Uterus (tissue), 4 donors: ENCODE results near the gene VIT. TPM values are rescaled to one million over a fixed set of nuclear protein-coding genes. Genes with fewer than 3 reads are reported as not detected.

Experiments
- DNase-seq, 2 donors: peaks; one replicate each; pipeline ENCODE4 v3.0.0-alpha.2; 2019 to 2020
- H3K27ac ChIP-seq, 2 donors: fragments of 200-600 bp; sonication (generic); 1 replicate in 1 of 2; 2 replicates in 1 of 2; pipeline ENCODE4 v1.5.1; 2016 to 2018
- H3K27me3 ChIP-seq, 2 donors: fragments of 200-600 bp; sonication (generic); one replicate each; pipeline ENCODE4 v1.5.1; 2018 to 2019; ENCODE audit warnings: control low read depth in 1 of 2
- H3K36me3 ChIP-seq, 2 donors: fragments of 200-600 bp; sonication (generic); one replicate each; pipeline ENCODE4 v1.5.1; 2019; ENCODE audit warnings: control low read depth in 1 of 2
- H3K4me1 ChIP-seq, 2 donors: fragments of 200-600 bp; sonication (generic); one replicate each; pipeline ENCODE4 v1.5.1; 2018 to 2019; ENCODE audit warnings: control low read depth in 1 of 2
- H3K4me3 ChIP-seq, 2 donors: fragments of 200-600 bp; sonication (generic); 1 replicate in 1 of 2; 2 replicates in 1 of 2; pipeline ENCODE4 v1.5.1; 2018 to 2019; ENCODE audit warnings: mild to moderate bottlenecking in 1 of 2
- H3K9me3 ChIP-seq, 2 donors: fragments of 200-600 bp; sonication (generic); one replicate each; pipeline ENCODE4 v1.5.1; 2019; ENCODE audit warnings: control low read depth in 1 of 2
- POLR2A ChIP-seq, 2 donors: fragments of 450-650 bp; IDR thresholded peaks; one replicate each; pipeline ENCODE4 v1.6.1; 2016; ENCODE audit warnings: antibody characterized with exemption in 2 of 2, mild to moderate bottlenecking in 1 of 2, moderate library complexity in 1 of 2
- intact Hi-C: fragments of 100-400 bp; cut with DNase I; formaldehyde crosslinking; loops from one replicate; pipeline ENCODE4 v1.15.1; 2023; ENCODE audit warnings: low total_unique reads
- total RNA-seq, 4 donors: library from RNA; depleted of rRNA in 3 of 4; stranded (reverse); fragments of >200 nt in 3 of 4; gene quantifications; one replicate each; pipeline versions ENCODE4 v1.1.0 to v1.2.4, GENCODE V29; 2014 to 2023
- TF ChIP-seq, protein P1 (sequence below), 4 experiments: fragments of 200-600 bp in 2 of 4; fragments of 450-650 bp in 2 of 4; sonication (generic) in 2 of 4; IDR thresholded peaks; one replicate each; pipeline ENCODE4 v1.5.1; 2016 to 2019; ENCODE audit warnings: antibody characterized with exemption in 4 of 4, mild to moderate bottlenecking in 2 of 4, moderate library complexity in 1 of 4
- donor health status: DM: yes; HTN: yes; CAD: no.

VIT gene
- total RNA-seq, 4 donors from 2014 or later = 0.26 to 6.2 (median 2.8) TPM

DNA sequence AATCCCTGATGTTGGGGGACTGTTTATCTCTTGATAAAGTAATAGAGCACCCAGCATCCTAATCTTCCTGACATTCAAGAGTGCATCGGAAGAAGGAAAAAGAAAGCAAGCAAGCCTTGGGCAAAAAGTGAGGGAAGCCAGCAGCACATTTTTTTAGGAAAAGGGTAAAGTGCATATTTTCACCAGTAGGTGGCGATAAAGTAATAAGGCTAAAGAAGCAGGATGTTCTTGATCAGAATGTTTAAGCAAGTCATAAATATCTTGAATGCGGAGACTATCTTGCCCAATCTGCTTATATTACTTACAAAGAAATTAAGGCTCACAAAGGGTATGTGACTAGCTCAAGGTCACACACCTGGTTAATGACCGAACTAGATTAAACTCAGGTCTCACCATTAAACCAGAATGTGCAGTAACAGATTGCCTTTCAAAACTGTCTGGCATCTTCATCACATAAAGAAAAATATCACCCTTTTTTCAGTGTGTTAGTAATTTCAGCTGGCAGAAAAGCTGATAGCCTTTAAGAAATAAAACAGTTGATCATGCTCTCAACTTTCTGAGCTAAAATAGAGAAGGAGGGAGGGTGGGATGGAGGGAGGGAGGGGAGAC, 83.8 kb downstream of the VIT start:
- Histone ChIP-seq H3K9me3 (no peaks in the 10 kb centered on the region), H3K36me3 (no peaks in the 10 kb centered on the region), H3K27ac (no peak overlapping the region), H3K27me3 (no peaks in the 10 kb centered on the region), H3K4me3 (no peak overlapping the region), H3K4me1 (no peaks in the 10 kb centered on the region)
- no peak for DNase-seq
- intact Hi-C loops = no loop called here
- no peak for TF ChIP-seq POLR2A (IDR thresholded peaks at IDR 0.05)
- TF ChIP-seq, protein P1, sequence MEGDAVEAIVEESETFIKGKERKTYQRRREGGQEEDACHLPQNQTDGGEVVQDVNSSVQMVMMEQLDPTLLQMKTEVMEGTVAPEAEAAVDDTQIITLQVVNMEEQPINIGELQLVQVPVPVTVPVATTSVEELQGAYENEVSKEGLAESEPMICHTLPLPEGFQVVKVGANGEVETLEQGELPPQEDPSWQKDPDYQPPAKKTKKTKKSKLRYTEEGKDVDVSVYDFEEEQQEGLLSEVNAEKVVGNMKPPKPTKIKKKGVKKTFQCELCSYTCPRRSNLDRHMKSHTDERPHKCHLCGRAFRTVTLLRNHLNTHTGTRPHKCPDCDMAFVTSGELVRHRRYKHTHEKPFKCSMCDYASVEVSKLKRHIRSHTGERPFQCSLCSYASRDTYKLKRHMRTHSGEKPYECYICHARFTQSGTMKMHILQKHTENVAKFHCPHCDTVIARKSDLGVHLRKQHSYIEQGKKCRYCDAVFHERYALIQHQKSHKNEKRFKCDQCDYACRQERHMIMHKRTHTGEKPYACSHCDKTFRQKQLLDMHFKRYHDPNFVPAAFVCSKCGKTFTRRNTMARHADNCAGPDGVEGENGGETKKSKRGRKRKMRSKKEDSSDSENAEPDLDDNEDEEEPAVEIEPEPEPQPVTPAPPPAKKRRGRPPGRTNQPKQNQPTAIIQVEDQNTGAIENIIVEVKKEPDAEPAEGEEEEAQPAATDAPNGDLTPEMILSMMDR (IDR thresholded peaks at IDR 0.05) = peak; percentile 64 to 84 (median 75)

DNA sequence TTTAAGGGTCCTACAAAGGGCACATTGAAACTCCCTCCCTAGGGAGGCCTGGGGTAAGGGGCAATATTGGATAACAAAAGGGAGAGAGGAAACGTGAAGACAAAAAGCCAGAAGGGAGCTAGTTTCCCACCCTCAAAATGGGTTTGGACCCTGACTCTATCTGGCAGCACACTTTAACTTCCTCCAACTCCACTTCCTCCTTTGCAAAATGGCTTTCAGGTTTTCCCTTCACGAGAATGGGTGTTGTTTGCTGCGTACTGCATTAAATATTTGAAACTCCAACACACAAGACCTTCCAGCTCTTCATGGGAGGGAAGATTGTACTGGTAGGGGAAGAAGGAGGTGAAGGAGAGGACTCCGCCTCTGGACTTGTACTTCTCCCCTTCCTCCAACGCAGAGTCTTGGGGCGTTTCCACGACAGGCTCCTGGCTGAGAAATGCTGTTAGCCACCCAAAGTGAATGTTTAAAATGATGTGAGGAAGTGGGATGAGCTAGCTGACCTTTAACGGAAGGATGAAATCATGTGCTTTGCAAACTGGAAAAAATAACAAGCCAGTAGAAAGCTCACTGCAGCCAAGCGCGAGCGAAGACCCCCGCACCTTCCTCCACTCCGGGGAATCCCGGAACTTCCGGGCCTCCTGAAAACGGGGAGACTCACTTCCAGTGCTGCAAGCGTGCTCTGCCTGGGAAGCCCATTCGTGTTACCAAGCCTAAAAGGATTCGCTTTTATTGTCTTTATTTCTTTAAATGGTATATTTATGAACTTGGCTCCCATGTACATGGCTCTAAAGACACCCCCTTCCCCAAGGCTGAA, 85.6 kb downstream of the VIT start:
- intact Hi-C loops = no loop called here
- Histone ChIP-seq H3K27me3 (no peaks in the 10 kb centered on the region), H3K27ac (peak overlapping the region; percentile 31 to 33), H3K36me3 (no peaks in the 10 kb centered on the region), H3K4me1 (no peaks in the 10 kb centered on the region), H3K4me3 (peak overlapping the region; percentile 1 to 7), H3K9me3 (no peaks in the 10 kb centered on the region)
- peak in 1 of 2 donors; percentile 21 for DNase-seq
- no peak for TF ChIP-seq POLR2A (IDR thresholded peaks at IDR 0.05)
- TF ChIP-seq, protein P1 (IDR thresholded peaks at IDR 0.05) = no peak

DNA sequence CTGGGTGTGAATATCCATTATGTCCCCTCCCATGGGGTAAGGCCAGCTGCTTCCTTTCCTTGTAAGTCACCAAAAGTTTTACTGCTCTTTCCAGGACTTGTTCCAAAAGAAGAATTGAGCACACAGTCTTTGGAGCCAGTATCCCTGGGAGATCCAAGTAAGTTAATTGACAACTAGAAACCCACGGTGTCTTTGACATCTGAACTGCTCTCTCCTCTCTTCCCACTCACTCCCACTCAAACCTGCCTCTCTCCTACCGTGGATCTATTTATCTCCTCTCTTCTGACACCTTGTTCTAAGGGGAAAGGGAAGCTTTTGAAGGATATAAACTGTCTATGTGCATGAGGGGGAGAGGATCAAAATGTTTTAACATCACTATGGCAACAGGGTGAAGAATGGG, 86.7 kb downstream of the VIT start:
- H3K4me3 ChIP-seq = no peak overlapping the region
- H3K4me1 ChIP-seq = no peaks in the 10 kb centered on the region
- H3K27me3 ChIP-seq = no peaks in the 10 kb centered on the region
- H3K36me3 ChIP-seq = no peaks in the 10 kb centered on the region
- no peak for DNase-seq
- no peaks in the 10 kb centered on the region for H3K9me3 ChIP-seq
- no peak for TF ChIP-seq POLR2A (IDR thresholded peaks at IDR 0.05)
- TF ChIP-seq, protein P1 (IDR thresholded peaks at IDR 0.05) = no peak
- H3K27ac ChIP-seq = no peak overlapping the region
- intact Hi-C loops = no loop called here

DNA sequence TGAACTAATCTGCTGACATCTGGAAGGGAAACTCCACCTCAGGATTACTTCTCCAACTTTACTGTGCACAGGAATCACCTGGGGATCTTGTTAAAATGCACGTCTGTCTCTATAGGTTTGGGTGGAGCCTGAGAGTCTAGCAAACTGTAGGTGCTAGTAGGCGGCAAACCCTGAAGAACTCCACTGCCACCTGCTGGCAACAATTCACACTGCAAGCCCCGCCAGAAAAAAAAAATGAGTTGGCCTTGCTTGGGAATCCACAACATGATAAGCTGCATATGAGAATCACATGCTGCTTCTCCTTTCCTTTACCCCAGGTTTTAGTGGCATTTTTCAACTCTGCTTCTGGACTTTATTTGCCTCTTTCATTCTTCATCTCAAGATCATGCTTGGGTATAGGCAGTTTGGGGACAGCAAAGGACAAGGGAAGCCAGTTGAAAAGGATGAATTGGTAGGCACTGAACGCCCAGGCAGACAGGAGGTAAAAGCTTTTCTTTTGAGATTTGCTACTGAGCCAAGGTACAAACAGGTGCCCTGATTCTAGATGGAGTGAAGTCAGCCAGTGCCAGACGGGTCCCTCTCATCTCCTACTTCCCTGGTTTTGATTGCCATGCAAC, 88.8 kb downstream of the VIT start:
- DNase-seq = peak; percentile 33 to 53
- Histone ChIP-seq H3K4me3 (no peak overlapping the region), H3K9me3 (no peaks in the 10 kb centered on the region), H3K27me3 (no peaks in the 10 kb centered on the region), H3K27ac (no peak overlapping the region), H3K4me1 (no peaks in the 10 kb centered on the region), H3K36me3 (no peaks in the 10 kb centered on the region)
- intact Hi-C loops = no loop called here
- TF ChIP-seq, protein P1 (IDR thresholded peaks at IDR 0.05) = peak; percentile 64 to 87 (median 78)
- TF ChIP-seq POLR2A (IDR thresholded peaks at IDR 0.05) = no peak
